Fibroblast of mammary gland (primary cell): ENCODE results near the gene IL24.

ENCODE experiments used
- DNase-seq: peaks from one replicate; pipeline ENCODE4 v3.0.0-alpha.2; 2010; ENCODE audit warnings: low read depth
- H3K4me3 ChIP-seq: 2 replicates; pipeline ENCODE4 v1.5.1; 2011; ENCODE audit warnings: low read depth, mild to moderate bottlenecking, low read length, moderate library complexity; ENCODE audit not compliant: control insufficient read depth
- TF ChIP-seq, protein P1 (sequence below): conservative IDR thresholded peaks from 2 replicates; pipeline ENCODE4 v1.5.1; 2011; ENCODE audit warnings: low read depth, low read length, inconsistent platforms; ENCODE audit not compliant: control insufficient read depth, insufficient read depth

The IL24 gene

DNA sequence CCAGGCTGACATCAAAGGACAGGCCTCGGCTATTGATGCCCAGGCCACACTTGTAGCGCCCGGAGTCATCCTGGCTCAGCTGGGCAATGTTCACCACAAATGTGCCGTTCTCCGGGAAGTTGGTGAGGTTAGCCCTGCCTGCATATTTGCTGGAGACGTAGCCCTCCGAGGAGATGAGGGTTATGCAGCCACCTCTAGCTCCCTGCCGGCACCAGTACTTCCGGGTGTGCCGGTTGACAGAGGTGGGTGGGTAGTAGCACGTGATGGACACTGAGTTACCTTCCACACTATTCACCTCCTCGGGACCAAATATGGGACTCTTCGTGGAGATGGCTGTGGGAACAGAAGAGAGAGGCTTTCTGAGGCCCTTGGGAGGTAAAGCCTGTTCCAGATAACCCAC is 41.9 kb downstream of the IL24 start:
- no peak for DNase-seq
- TF ChIP-seq, protein P1, sequence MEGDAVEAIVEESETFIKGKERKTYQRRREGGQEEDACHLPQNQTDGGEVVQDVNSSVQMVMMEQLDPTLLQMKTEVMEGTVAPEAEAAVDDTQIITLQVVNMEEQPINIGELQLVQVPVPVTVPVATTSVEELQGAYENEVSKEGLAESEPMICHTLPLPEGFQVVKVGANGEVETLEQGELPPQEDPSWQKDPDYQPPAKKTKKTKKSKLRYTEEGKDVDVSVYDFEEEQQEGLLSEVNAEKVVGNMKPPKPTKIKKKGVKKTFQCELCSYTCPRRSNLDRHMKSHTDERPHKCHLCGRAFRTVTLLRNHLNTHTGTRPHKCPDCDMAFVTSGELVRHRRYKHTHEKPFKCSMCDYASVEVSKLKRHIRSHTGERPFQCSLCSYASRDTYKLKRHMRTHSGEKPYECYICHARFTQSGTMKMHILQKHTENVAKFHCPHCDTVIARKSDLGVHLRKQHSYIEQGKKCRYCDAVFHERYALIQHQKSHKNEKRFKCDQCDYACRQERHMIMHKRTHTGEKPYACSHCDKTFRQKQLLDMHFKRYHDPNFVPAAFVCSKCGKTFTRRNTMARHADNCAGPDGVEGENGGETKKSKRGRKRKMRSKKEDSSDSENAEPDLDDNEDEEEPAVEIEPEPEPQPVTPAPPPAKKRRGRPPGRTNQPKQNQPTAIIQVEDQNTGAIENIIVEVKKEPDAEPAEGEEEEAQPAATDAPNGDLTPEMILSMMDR: no peak

DNA sequence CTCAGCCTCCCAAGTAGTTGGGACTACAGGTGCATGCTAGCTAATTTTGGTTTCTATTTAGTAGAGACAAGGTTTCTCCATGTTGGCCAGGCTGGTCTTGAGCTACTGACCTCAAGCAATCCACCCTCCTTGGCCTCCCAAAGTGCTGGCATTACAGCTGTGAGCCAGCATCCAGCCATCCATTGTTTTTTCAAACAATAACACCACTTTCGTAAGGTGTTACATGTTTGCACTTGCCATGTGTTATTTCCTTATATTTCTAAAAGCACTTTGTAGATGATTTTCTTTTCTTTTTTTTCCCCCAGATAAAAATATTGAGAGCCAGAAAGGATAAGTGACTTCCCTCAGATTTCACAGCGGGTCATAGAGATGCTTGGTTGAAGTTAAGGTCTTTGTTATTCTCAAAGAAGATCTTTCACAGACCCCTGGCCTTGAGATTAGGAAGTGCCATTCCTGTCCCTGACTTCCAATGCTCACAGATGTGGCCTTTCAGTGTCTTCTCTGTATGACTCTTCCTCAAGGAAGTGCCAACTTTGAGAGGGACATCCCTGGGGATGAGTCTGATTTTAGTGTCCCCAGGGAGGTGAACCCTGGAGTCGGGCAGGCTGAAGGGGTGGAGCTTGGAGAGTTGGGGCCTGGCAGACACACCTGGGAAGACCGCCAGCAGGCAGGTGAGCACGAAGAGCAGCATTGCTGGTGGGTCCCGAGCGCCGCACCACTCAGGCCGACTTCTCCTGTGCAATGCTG is 42.8 kb downstream of the IL24 start:
- TF ChIP-seq, protein P1: no peak
- no peak overlapping the region for H3K4me3 ChIP-seq
- DNase-seq: no peak

More for the DNA sequence above, 41.9 kb downstream of the IL24 start:
- H3K4me3 ChIP-seq: no peak overlapping the region

DNA sequence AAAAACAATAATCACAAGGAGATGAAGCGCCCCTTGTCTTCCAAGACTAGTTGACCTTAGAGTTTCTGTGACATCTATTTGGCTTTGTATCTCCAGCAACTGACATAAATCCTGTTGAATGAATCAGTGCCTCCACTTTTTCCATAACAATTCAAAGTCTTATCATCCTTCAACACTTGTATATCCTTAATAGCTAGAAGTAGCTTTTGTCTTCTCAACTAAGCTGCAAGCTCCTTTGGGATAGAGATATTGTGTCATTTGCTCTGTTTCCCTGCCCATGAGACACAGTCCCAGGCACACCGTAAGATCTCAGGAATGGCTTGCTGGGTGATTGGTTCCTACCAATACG is 43.3 kb downstream of the IL24 start:
- H3K4me3 ChIP-seq: no peak overlapping the region
- no peak for DNase-seq
- TF ChIP-seq, protein P1: no peak

DNA sequence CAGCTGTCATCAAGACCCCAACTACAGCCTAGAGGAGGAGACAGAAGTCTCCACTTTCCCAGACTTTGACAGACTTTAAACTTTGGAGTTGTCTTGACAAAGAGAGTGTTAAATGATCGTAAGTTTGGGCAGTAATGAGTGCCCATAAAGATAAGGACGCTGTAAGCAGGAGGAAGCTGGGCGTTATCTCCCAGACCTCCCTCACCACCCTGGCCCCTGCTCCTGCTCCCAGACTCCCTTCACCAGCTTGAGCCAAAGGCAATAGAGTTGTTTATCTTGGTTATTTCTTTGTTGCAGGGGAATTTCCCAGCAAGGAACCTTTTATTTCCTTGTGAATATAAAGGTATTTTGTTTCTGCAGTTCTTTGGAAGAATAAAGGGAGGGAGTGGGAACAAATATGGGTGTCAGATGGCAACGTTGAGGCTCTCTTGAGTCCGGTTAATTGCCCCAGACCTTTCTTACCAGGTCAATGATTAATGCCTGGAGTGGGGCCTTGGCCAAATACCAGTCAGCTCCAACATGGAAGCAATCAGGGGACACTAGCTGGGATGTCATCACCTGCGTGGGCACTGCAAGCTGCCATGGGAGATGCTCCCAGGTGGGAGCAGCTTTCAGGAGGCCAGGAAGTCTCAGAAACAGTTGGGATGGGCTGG is 44.6 kb downstream of the IL24 start:
- no peak for DNase-seq
- H3K4me3 ChIP-seq: no peak overlapping the region
- TF ChIP-seq, protein P1: no peak

DNA sequence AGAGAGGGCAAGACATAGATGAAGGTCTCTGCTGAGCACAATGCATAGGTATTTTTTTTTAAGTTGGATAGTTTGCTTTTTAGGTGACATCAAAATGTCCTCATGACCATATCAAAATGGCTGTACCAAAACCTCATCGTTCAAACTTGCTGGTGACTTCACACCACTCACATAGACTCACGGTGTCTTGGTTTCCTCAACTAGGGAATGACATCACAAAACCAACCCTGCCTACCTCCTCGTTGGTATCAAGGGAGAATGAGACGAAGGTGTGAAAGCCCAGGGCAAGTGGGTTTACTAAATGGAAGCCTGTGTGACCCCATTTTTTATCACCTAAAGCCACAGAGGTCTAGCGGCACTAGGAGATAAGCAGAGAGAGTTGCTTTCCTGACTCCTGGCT is 47.5 kb downstream of the IL24 start:
- TF ChIP-seq, protein P1: no peak
- H3K4me3 ChIP-seq: no peak overlapping the region
- DNase-seq: no peak

DNA sequence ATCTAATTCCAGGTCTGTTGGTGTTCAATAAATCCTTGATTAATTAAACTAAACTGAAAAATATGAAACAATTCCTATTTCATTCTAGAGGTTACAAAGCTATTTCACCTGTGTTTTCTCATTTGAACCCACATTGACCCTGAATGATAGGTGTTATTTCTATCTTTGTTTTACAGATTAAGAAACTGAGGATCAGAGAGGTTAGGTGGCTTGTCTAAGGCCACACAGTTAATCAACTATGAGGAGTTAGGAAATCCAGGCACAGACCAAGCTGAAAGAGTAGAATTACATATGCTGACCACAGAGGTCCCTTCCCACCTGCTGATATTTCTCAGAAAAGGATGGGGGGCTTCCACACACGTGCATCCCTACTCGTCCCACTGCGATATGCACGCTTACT is 48.5 kb downstream of the IL24 start:
- DNase-seq: no peak
- no peak overlapping the region for H3K4me3 ChIP-seq
- TF ChIP-seq, protein P1: no peak
